SK-N-MC (cell line): Measurements from ENCODE around the gene WASHC4.

Source experiments
- DNase-seq: peaks from one replicate; pipeline ENCODE4 v3.0.0-alpha.2; 2011; ENCODE audit warnings: low read depth, low spot score
- H3K27ac ChIP-seq: fragments of 200-600 bp; sonication (generic); 2 replicates; pipeline ENCODE4 v1.5.1; 2016; ENCODE audit warnings: mixed run types
- H3K36me3 ChIP-seq: fragments of 200-600 bp; sonication (generic); 2 replicates; pipeline ENCODE4 v1.6.1; 2017; ENCODE audit warnings: antibody characterized with exemption, low read length, mixed read lengths; ENCODE audit not compliant: insufficient read depth
- H3K4me3 ChIP-seq: fragments of 200-600 bp; sonication (generic); 2 replicates; pipeline ENCODE4 v1.5.1; 2016
- H3K9ac ChIP-seq: fragments of 200-600 bp; sonication (generic); 2 replicates; pipeline ENCODE4 v1.8.0; 2017; ENCODE audit warnings: mixed run types, mixed read lengths; ENCODE audit not compliant: insufficient read length
- H3K9me3 ChIP-seq: fragments of 200-600 bp; sonication (generic); 2 replicates; pipeline ENCODE4 v1.6.1; 2017; ENCODE audit warnings: low read depth, mild to moderate bottlenecking, antibody characterized with exemption, low read length, moderate library complexity, mixed read lengths
- EZH2 ChIP-seq: fragments of 200-600 bp; sonication (generic); IDR thresholded peaks from one replicate; pipeline ENCODE4 v1.6.1; 2017; ENCODE audit warnings: antibody characterized with exemption
- FOXP2 ChIP-seq: optimal IDR thresholded peaks from 2 replicates; pipeline ENCODE3; 2011; ENCODE audit warnings: mild to moderate bottlenecking, moderate library complexity; ENCODE audit not compliant: insufficient read depth; ENCODE audit errors: extremely low read length, control extremely low read depth
- POLR2AphosphoS5 ChIP-seq: IDR thresholded peaks from 2 replicates; pipeline ENCODE4 v1.6.1; 2012; ENCODE audit warnings: mild to moderate bottlenecking, low read depth, low read length, borderline replicate concordance

The WASHC4 gene

GRCh38 chr12:105100207-105100985 lies 7.1 kb upstream of the WASHC4 start:
- no peak for DNase-seq
- Histone ChIP-seq H3K9me3 (no peaks in the 10 kb centered on the region), H3K27ac (no peak overlapping the region), H3K36me3 (no peaks in the 10 kb centered on the region), H3K9ac (no peak overlapping the region), H3K4me3 (no peak overlapping the region)
- TF ChIP-seq EZH2: no peak
- TF ChIP-seq FOXP2: no peak

GRCh38 chr12:105100998-105101397 lies 6.5 kb upstream of the WASHC4 start:
- no peak overlapping the region for H3K4me3 ChIP-seq
- H3K36me3 ChIP-seq: no peaks in the 10 kb centered on the region
- TF ChIP-seq EZH2 (no peak), FOXP2 (no peak), POLR2AphosphoS5 (no peak)
- DNase-seq: no peak
- H3K9ac ChIP-seq: no peak overlapping the region
- no peaks in the 10 kb centered on the region for H3K9me3 ChIP-seq
- no peak overlapping the region for H3K27ac ChIP-seq

GRCh38 chr12:105102673-105103072 lies 4.9 kb upstream of the WASHC4 start:
- Histone ChIP-seq H3K9ac (no peak overlapping the region), H3K27ac (no peak overlapping the region), H3K4me3 (no peak overlapping the region), H3K36me3 (no peaks in the 10 kb centered on the region), H3K9me3 (no peaks in the 10 kb centered on the region)
- TF ChIP-seq POLR2AphosphoS5 (no peak), FOXP2 (no peak), EZH2 (no peak)
- DNase-seq: no peak

- TF ChIP-seq POLR2AphosphoS5 (no peak), EZH2 (no peak), FOXP2 (no peak)
- no peak for DNase-seq
- Histone ChIP-seq H3K27ac (no peak overlapping the region), H3K4me3 (no peak overlapping the region), H3K9me3 (no peaks in the 10 kb centered on the region), H3K9ac (no peak overlapping the region), H3K36me3 (no peaks in the 10 kb centered on the region)
These were observed 2.8 kb upstream of the WASHC4 start for GRCh38 chr12:105104762-105105161.

- no peaks in the 10 kb centered on the region for H3K9me3 ChIP-seq
- peaks cover 9% of the 10 kb centered on the region for H3K36me3 ChIP-seq
- DNase-seq: no peak
- H3K9ac ChIP-seq: peak overlapping the region; percentile 75
- no peak overlapping the region for H3K27ac ChIP-seq
- H3K4me3 ChIP-seq: peak overlapping the region; percentile 97
- TF ChIP-seq FOXP2 (no peak), EZH2 (no peak), POLR2AphosphoS5 (no peak)
These were observed 910 bp upstream of the WASHC4 start for GRCh38 chr12:105106621-105107020.

- Histone ChIP-seq H3K9ac (peak overlapping the region; percentile 75), H3K27ac (peak overlapping the region; percentile 62), H3K36me3 (peaks cover 14% of the 10 kb centered on the region), H3K9me3 (0 out of 2 replicates have a peak, but pooled peaks cover 3% of the 10 kb centered on the region), H3K4me3 (peak overlapping the region; percentile 97)
- TF ChIP-seq FOXP2 (no peak), POLR2AphosphoS5 (no peak), EZH2 (no peak)
- no peak for DNase-seq
These were observed 399 bp upstream of the WASHC4 start for GRCh38 chr12:105107171-105107493.

GRCh38 chr12:105109465-105110212 lies 2.1 kb downstream of the WASHC4 start:
- Histone ChIP-seq H3K4me3 (peak overlapping the region; percentile 97), H3K27ac (peak overlapping the region; percentile 44; the same call in 1 of the 2 replicates), H3K9ac (peak overlapping the region; percentile 31), H3K36me3 (peaks cover 39% of the 10 kb centered on the region), H3K9me3 (0 out of 2 replicates have a peak, but pooled peaks cover 3% of the 10 kb centered on the region)
- DNase-seq: no peak
- no peak for TF ChIP-seq FOXP2
- no peak for TF ChIP-seq POLR2AphosphoS5
- no peak for TF ChIP-seq EZH2

- peaks cover 51% of the 10 kb centered on the region for H3K36me3 ChIP-seq
- no peak overlapping the region for H3K4me3 ChIP-seq
- H3K9me3 ChIP-seq: 0 out of 2 replicates have a peak, but pooled peaks cover 3% of the 10 kb centered on the region
- no peak overlapping the region for H3K9ac ChIP-seq
- TF ChIP-seq POLR2AphosphoS5: no peak
- TF ChIP-seq EZH2: no peak
- H3K27ac ChIP-seq: no peak overlapping the region
- no peak for DNase-seq
These were observed 3.3 kb downstream of the WASHC4 start for GRCh38 chr12:105110851-105111250.
